Endometrial microvascular endothelial cells (primary cell): Measurements from ENCODE around the gene APOBEC3H. TPM values are rescaled to one million over a fixed set of nuclear protein-coding genes. Genes with fewer than 3 reads are reported as not detected.
"Not testable (repeated sequence)": the region's sequence is repeated elsewhere in the genome, so short reads cannot be mapped to it uniquely, and the experiment has no call there.

Source experiments
- in situ Hi-C: cut with HindIII; loops from 2 replicates; pipeline ENCODE4 v1.10.0; 2017; ENCODE audit warnings: low sequenced_read_pairs, low pct_unique_long_range_greater_than_20kb; ENCODE audit errors: inconsistent ontology term
- total RNA-seq: library from RNA; depleted of rRNA; stranded (reverse); fragments of >200 nt; gene quantifications from one replicate; pipeline ENCODE4 v1.2.3, GENCODE V29; 2015; ENCODE audit errors: inconsistent ontology term

Gene APOBEC3H
- 1.0 TPM for total RNA-seq

DNA sequence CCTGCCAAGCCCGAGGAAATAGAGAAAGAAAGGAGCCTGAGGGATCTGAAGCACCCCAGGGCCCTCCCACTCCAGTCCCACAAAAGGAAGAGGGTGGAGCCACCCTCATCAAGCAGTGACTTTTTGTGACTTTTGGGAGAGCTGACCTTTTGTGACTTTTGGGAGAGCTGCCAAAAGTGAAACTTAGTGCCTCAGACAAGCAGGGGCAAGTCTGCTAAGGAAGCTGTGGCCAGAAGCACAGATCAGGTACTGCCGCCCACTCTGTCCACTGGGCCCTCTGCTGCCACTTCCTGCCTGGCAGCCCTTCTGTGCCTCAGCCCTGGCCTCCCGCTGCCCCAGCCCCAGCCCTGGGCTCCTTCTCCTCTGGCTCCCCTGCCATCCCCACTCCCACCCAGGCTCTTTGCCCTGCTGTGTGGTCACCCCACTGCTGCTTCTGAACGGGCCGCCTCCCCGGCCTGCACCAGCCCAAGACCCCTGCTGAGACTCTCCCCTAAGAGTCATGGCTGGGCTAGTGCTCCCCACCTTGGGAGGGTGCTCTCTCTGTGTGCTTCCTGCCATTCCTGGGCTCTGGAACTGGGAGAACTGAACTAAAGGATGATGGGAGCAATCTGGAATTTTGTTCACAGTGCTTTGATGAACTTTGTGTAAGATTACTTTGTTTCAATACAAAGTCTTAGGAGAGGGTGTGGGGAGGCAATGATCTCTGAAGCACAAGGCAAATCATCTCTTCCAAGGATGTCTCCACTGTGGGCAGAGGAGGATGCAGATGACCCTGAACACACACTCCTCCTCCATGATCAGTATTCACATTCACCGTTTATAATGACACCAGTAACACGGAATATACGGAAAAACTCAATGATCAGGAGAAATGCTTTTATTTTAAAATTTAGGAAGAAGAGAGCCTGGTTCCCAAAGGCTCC is at the start of gene APOBEC3H:
APOBEC3H (plus strand) TSS at position 147 of the 923 bp plus-strand sequence. CDS start 3,035 bp downstream, outside the sequence.
- in situ Hi-C loops: no loop called here

DNA sequence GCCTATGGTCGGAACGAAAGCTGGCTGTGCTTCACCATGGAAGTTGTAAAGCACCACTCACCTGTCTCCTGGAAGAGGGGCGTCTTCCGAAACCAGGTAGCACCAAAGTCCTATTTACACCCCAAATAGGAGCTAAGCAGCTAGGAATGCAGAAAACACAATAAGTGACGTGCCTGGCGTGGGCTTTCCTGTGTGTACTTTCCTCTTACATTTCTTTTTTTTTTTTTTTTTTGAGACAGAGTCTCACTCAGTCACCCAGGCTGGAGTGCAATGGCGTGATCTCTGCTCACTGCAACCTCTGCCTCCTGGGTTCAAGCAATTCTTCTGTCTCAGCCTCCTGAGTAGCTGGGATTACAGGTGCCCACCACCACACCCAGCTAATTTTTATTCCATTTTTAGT is 47.6 kb upstream of the APOBEC3H start:
- in situ Hi-C loops: not testable (repeated sequence)

DNA sequence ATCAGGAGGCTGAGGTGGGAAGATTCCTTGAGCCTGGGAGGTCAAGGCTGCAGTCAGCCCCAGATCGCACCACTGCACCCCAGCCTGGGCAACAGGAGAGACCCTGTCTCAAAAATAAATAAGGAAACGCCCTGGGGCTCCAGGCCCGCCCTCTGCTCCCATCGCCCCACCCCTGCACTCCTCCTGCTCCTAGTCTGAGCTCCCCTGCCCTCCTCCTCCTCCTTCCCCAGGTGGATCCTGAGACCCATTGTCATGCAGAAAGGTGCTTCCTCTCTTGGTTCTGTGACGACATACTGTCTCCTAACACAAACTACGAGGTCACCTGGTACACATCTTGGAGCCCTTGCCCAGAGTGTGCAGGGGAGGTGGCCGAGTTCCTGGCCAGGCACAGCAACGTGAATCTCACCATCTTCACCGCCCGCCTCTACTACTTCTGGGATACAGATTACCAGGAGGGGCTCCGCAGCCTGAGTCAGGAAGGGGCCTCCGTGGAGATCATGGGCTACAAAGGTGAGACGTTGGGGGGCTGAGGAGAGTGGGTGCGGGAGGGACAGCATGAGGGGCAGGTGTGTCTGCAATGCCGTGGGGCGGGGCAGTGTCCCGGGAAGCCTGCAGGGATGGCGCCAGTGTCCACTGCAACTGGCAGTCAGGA is 45.1 kb upstream of the APOBEC3H start:
- in situ Hi-C loops: not testable (repeated sequence)

DNA sequence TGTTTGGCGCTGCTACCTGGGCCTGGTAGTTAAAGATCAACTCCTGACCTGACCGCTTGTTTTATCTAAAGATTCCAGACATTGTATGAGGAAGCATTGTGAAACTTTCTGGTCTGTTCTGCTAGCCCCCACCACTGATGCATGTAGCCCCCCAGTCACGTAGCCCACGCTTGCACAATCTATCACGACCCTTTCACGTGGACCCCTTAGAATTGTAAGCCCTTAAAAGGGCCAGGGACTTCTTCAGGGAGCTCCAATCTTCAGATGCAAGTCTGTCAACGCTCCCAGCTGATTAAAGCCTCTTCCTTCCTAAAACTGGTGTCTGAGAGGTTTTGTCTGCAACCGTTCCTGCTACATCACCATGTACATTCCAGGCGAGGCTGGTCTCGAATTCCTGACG is 41.4 kb upstream of the APOBEC3H start:
- in situ Hi-C loops: no loop called here

DNA sequence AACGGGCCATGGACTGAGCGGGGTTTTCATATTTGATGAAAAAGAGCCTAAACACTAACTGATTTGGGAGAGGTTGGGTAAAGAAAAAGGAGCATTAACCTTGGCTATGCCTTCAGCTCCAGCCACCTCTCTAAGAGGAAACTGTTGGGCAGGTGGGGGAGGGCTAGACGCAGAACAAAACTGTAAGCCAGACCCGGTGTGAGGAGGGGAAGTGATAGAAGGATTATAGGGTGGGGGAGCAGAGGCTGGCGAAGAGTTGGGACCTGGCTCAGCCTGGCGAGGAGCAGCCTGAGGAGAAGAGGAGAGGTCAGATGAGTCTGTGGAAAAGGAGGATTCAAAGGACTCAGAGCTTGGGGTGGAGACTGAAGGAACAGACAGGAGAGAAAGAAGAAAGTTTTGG is 35.8 kb upstream of the APOBEC3H start:
- in situ Hi-C loops: not testable (repeated sequence)

DNA sequence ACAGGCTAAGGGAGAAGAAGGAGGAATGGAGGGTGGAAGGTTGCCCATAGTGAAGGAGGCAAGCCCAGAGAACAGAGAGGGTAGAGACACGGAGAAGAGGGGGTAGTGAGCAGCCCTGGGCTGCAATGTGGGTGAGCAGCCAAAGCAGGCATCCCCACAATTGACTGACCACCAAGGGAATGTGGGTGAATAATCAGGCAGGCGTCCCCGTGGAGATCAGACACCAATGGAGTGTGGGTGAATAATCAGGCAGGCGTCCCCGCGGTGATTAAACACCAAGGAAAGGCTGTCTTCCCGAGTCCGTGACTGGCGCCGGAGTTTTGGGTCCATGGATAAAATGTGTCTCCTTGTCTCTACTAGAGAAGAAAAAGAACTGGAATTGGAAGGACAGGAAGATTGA is 35.1 kb upstream of the APOBEC3H start:
- in situ Hi-C loops: not testable (repeated sequence)

DNA sequence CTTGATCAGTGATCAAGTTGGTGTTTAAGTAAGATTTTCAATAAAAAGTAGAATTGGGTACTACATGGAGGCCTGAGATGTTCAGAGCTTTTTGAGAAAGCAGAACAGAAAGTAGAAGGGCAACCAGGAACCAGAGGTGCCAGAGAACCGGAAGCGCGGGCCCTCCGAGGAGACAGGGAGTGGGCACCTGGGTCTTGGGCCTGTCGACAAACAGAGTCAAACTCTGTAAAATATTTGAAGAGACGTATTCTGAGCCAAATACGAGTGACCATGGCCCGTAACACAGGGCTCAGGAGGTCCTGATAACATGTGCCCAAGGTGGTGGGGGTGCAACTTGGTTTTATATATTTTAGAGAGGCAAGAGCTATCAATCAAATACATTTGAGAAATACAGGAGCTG is 33.1 kb upstream of the APOBEC3H start:
- in situ Hi-C loops: not testable (repeated sequence)

DNA sequence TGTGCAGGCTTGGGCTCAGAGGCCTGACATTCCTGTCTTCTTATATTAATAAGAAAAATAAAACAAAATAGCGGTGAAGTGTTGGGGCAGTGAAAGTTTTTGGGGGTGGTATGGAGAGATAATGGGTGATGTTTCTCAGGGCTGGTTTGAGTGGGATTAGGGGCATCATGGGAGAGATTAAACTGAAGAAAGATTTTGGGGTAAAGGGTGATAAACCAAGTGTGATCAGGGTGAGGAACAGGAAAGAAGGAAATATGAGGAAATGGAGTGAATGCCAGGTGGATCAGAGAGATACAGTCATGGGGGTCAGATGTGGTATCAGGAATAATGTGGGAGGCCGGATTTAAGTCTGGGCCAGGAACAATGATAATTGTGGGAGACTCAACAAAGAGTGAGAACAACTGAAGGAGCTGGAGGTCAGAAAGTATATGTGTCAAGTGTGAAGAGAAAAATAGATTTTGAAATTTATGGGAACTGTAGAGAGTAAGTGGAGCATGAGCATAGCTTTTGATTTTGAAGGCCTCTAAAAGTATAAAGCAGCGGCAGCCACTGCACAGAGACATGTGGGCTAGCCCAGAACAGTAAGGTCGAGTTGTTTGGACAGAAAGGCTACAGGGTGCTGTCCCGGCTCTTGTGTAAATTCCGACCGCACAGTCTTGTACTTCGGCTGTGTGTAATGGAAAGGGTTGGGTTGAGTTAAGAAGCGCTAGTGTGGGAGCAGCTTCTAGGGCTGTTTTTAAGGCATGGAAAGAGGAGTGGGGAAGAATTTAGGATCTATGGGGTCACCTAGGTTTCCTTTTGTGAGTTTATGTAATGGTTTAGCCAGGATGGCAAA is 30.4 kb upstream of the APOBEC3H start:
- in situ Hi-C loops: not testable (repeated sequence)

DNA sequence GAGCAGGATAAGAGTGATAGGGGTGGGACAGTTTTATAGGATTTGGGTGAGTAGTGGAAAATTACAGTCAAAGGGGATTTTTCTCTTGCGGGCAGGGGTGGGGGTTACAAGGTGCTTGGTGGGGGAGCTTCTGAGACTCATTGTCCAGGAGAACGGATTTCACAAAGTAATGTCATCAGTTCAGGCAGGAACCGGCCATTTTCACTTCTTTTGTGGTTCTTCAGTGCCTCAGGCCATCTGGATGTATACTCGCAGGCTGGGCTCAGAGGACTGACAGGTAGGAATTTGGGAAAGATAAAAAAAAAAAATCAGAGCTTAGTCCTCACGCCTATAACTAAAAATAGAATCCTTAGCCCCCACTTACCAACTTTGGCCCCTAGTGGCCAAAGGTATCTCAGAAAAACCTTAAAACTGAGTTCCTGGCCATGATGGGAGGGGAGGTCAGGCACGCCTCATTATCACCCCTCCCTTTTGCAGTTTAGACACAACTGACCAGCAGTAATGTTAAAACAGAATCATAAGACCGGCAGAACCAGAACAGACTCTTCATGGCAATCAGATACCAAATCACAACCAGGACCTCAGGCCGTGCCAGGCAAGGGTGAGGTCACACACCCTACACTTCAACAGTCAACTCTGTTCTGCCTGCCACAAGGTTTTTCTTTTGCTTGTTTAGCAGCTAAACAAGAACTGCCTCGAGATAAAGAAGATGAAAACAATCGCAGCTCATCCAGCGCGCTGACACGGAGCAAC is 28.8 kb upstream of the APOBEC3H start:
- in situ Hi-C loops: no loop called here

DNA sequence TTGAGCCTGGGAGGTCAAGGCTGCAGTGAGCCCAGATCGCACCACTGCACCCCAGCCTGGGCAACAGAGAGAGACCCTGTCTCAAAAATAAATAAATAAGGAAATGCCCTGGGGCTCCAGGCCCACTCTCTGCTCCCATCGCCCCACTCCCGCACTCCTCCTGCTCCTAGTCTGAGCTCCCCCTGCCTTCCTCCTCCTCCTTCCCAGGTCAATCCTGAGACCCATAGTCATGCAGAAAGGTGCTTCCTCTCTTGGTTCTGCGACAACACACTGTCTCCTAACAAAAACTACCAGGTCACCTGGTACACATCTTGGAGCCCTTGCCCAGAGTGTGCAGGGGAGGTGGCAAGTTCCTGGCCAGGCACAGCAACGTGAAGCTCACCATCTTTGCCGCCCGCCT is 26.9 kb upstream of the APOBEC3H start:
- in situ Hi-C loops: no loop called here

DNA sequence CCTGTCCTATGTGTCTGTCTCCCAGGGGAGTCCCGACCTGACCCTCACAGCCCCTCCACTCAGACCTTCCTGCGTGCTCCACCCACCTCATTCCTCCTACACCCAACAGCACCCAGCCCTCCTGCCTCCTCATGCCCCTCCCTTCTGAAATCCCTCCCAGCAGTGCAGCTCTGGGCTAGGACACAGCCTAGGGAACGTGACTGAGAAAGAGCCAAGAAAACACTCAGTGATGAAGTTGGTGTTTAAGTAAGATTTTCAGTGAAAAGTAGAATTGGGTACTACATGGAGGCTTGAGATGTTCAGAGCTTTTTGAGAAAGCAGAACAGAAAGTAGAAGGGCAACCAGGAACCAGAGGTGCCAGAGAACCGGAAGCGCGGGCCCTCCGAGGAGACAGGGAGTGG is 24.5 kb upstream of the APOBEC3H start:
- in situ Hi-C loops: not testable (repeated sequence)

DNA sequence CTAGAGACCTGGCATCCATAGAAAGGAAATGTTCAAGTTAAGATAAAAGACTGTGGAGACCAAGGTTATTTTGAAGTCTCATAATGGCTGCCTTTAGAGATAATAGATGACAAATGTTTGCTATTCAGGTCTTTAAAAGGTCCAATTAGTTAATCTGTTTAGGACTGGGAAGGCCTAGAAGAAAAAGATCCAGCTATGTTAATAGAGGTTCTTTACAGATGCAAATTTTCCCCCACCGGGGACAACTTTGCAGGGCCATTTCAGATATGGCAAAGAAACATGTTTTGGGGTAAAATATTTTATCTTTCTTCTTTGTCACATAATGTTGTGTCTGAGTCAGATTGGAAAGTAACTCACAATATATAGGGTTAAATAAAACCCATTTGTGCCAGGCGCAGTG is 23.1 kb upstream of the APOBEC3H start:
- in situ Hi-C loops: no loop called here

DNA sequence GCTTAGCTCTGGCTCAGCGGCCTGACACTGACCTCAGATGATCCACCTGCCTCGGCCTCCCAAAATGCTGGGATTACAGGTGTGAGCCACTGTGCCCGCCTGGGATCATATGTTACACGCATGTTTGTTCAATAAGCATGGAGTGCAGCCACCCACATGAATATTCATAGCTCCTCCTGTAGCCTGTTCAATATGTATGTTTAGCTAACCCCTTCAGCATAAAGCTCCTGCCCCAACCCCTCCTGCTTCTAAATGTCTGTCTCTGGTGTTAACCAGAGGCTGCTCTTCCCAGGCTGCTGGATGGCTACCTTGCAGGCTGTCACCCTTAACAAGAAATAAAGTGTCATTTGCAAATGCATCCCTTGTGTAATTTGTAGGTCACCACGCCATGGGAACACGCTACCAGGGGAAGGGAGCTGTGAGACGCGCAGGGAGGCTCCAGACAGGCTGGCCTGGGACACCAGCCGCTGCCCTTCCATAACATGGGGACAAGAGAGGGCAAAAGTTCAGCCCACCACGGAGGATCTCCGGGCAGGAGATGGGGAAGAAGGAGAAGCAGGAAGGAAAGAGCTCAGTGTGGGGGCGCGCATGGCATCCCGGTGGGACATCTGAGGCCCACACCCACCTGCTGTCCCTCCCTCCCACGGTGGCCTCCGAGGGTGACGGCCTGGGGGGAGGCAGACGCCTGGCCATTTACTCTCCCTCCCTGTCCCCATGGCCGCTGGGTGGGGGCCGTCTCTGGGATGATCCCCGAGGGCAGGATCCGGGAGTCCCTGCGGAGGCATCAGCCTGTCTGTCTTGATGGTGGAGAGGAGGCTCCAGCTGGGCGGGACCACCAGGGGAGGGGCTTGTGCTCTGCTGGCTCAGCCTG is 20.7 kb upstream of the APOBEC3H start:
- in situ Hi-C loops: not testable (repeated sequence)

DNA sequence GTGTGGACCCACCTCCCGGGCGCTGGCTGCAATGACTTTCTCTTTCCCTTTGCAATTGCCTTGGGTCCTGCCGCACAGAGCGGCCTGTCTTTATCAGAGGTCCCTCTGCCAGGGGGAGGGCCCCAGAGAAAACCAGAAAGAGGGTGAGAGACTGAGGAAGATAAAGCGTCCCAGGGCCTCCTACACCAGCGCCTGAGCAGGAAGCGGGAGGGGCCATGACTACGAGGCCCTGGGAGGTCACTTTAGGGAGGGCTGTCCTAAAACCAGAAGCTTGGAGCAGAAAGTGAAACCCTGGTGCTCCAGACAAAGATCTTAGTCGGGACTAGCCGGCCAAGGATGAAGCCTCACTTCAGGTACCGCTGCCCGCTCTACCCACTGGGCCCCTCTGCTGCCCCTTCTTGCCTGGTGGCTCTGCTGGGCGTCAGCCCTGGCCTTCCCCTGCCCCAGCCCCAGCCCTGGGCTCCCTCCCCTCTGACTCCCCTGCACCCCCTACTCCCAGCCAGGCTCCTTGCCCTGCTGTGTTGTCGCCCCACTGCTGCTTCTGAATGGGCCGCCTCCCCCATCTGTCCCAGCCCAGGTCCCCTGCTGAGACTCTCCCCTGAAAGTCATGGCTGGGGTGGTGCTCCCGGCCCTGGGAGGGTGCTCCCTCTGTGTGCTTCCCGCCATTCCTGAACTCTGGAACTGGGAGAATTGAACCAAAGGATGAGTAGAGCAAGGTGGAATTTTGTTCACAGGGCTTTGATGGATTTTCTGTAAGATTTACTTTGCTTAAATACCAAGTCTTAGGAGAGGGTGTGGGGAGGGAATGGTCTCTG is 19.8 kb upstream of the APOBEC3H start, which contains the start of gene APOBEC3G:
APOBEC3G (plus strand) TSS at position 250 of the 815 bp plus-strand sequence; CDS start at position 337, 87 bp downstream.
- in situ Hi-C loops: not testable (repeated sequence)

DNA sequence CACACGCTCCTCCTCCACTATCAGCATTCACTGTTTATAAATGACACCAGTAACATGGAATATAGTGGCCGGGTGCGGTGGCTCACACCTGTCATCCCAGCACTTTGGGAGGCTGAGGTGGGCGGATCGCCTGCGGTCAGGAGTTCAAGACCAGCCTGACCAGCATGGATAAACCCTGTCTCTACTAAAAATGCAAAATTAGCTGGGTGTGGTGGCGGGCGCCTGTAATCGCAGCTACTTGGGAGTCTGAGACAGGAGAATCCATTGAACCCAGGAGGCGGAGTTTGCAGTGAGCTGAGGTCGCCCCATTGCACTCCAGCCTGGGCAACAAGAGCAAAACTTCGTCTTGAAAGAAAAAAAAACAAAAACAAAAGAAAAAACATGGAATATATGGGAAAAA is 19.1 kb upstream of the APOBEC3H start:
- in situ Hi-C loops: not testable (repeated sequence)

DNA sequence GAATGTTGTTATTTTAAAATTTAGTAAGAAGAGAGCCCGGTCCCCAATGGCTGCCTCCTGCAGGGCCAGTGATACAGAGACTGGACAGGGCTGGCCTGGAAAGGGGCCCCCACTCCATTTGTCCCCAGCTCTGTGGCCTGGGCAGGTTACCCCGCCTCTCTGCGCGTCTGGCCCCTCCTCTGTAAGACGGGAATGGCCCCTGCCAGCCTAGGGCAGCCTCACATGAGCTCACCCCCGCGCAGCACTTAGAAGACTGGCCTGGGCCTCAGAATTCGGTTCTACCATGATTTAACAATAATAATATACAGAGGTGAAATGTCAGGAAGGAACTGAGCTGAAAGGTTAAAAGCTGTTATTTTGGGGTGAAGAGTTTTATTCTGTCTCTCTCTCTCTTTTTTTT is 18.7 kb upstream of the APOBEC3H start:
- in situ Hi-C loops: no loop called here
